ENCODE measurements around the gene HSD17B7. TPM values are rescaled to one million over a fixed set of nuclear protein-coding genes. Genes with fewer than 3 reads are reported as not detected.

HSD17B7 gene
- total RNA-seq, 8 experiments from 2014 or later, result 12.9 to 51.3 (median 24.5) TPM

- in situ Hi-C loops (cut with MboI; ENCODE audit: low pct_unique_long_range_greater_than_20kb in 2 of 9, low sequenced_read_pairs in 9 of 9, unreplicated experiment in 9 of 9), result loop anchor here in 8 of 9 experiments (10.0 to 25.0 kb wide), 4 partner anchors 213 to 463 kb away; partner anchors contain the start of genes NUF2 (in 6 of the 8) and RGS4 (in 3 of the 8)
- H3K4me3 ChIP-seq, result no peak overlapping the region
- H3K4me1 ChIP-seq (replicated peaks in 1 of 2), result no peaks in the 10 kb centered on the region
- 59 to 100% (median 92%) methylated on average over 1 to 2 of the region's 2 CpGs; no CpG with 5 or more reads in 2 of the 10 experiments for WGBS, 10 experiments
- no peak for ATAC-seq (replicated peaks in 6 of 8)
- H3K27ac ChIP-seq, result no peak overlapping the region
Observed at GRCh38 chr1:162849711-162850110, 59.2 kb downstream of the HSD17B7 start.

- 60 to 100% (median 100%) methylated on average over 1 of the region's 1 CpG; no CpG with 5 or more reads in 7 of the 10 experiments for WGBS, 10 experiments
Observed at GRCh38 chr1:162851341-162851740, 60.8 kb downstream of the HSD17B7 start.

GRCh38 chr1:162854245-162854882 is 63.9 kb downstream of the HSD17B7 start:
- ATAC-seq (replicated peaks in 6 of 8), result peak; percentile 48 to 97 (median 68)
- WGBS, 10 experiments, result 0 to 64% (median 25%) methylated on average over 2 to 4 of the region's 4 CpGs
- in situ Hi-C loops (cut with MboI; ENCODE audit: low pct_unique_long_range_greater_than_20kb in 2 of 9, low sequenced_read_pairs in 9 of 9, unreplicated experiment in 9 of 9), result loop anchor here in 8 of 9 experiments (25.0 kb wide), 3 partner anchors 208 to 458 kb away; partner anchors contain the start of genes NUF2 (in 6 of the 8) and RGS4 (in 3 of the 8)
- Histone ChIP-seq H3K4me3 (no peak overlapping the region), H3K27ac (no peak overlapping the region), H3K4me1 (replicated peaks in 1 of 2) (no peaks in the 10 kb centered on the region)

More at GRCh38 chr1:162851341-162851740, 60.8 kb downstream of the HSD17B7 start:
- Histone ChIP-seq H3K4me3 (no peak overlapping the region), H3K27ac (no peak overlapping the region), H3K4me1 (replicated peaks in 1 of 2) (no peaks in the 10 kb centered on the region)
- no peak for ATAC-seq (replicated peaks in 6 of 8)
- in situ Hi-C loops (cut with MboI; ENCODE audit: low pct_unique_long_range_greater_than_20kb in 2 of 9, low sequenced_read_pairs in 9 of 9, unreplicated experiment in 9 of 9), result loop anchor here in 8 of 9 experiments (25.0 kb wide), 3 partner anchors 211 to 461 kb away; partner anchors contain the start of genes NUF2 (in 6 of the 8) and RGS4 (in 3 of the 8)

- no peaks in the 10 kb centered on the region for H3K4me1 ChIP-seq (replicated peaks in 1 of 2)
- ATAC-seq (replicated peaks in 6 of 8), result peak in 2 of 8 experiments; percentile 30 to 75
- H3K4me3 ChIP-seq, result no peak overlapping the region
- in situ Hi-C loops (cut with MboI; ENCODE audit: low pct_unique_long_range_greater_than_20kb in 2 of 9, low sequenced_read_pairs in 9 of 9, unreplicated experiment in 9 of 9), result loop anchor here in 8 of 9 experiments (25.0 kb wide), 3 partner anchors 207 to 457 kb away; partner anchors contain the start of genes NUF2 (in 6 of the 8) and RGS4 (in 3 of the 8)
- WGBS, 10 experiments, result 33 to 94% (median 81%) methylated on average over 1 to 4 of the region's 4 CpGs; no CpG with 5 or more reads in 1 of the 10 experiments
- H3K27ac ChIP-seq, result no peak overlapping the region
Observed at GRCh38 chr1:162855461-162856150, 65.1 kb downstream of the HSD17B7 start.

GRCh38 chr1:162856260-162856659 is 65.8 kb downstream of the HSD17B7 start:
- H3K4me3 ChIP-seq, result no peak overlapping the region
- no peak overlapping the region for H3K27ac ChIP-seq
- peak in 1 of 8 experiments; percentile 58 for ATAC-seq (replicated peaks in 6 of 8)
- WGBS, 10 experiments, result 23 to 100% (median 95%) methylated on average over 1 to 2 of the region's 2 CpGs; no CpG with 5 or more reads in 3 of the 10 experiments
- H3K4me1 ChIP-seq (replicated peaks in 1 of 2), result no peaks in the 10 kb centered on the region
- in situ Hi-C loops (cut with MboI; ENCODE audit: low pct_unique_long_range_greater_than_20kb in 2 of 9, low sequenced_read_pairs in 9 of 9, unreplicated experiment in 9 of 9), result loop anchor here in 8 of 9 experiments (25.0 kb wide), 3 partner anchors 206 to 456 kb away; partner anchors contain the start of genes NUF2 (in 6 of the 8) and RGS4 (in 3 of the 8)

- in situ Hi-C loops (cut with MboI; ENCODE audit: low pct_unique_long_range_greater_than_20kb in 2 of 9, low sequenced_read_pairs in 9 of 9, unreplicated experiment in 9 of 9), result loop anchor here in 8 of 9 experiments (25.0 kb wide), 3 partner anchors 204 to 454 kb away; partner anchors contain the start of genes NUF2 (in 6 of the 8) and RGS4 (in 3 of the 8)
- H3K27ac ChIP-seq, result no peak overlapping the region
Observed at GRCh38 chr1:162857850-162858249, 67.3 kb downstream of the HSD17B7 start.

GRCh38 chr1:162859191-162859590 is 68.7 kb downstream of the HSD17B7 start:
- Histone ChIP-seq H3K4me3 (no peak overlapping the region), H3K27ac (no peak overlapping the region), H3K4me1 (replicated peaks in 1 of 2) (no peaks in the 10 kb centered on the region)
- 56 to 100% (median 77%) methylated on average over 1 of the region's 1 CpG; no CpG with 5 or more reads in 4 of the 10 experiments for WGBS, 10 experiments
- ATAC-seq (replicated peaks in 6 of 8), result no peak
- in situ Hi-C loops (cut with MboI; ENCODE audit: low pct_unique_long_range_greater_than_20kb in 2 of 9, low sequenced_read_pairs in 9 of 9, unreplicated experiment in 9 of 9), result loop anchor here in 8 of 9 experiments (25.0 kb wide), 3 partner anchors 203 to 453 kb away; partner anchors contain the start of genes NUF2 (in 6 of the 8) and RGS4 (in 3 of the 8)

More at GRCh38 chr1:162857850-162858249, 67.3 kb downstream of the HSD17B7 start:
- Histone ChIP-seq H3K4me1 (replicated peaks in 1 of 2) (no peaks in the 10 kb centered on the region), H3K4me3 (no peak overlapping the region)
- ATAC-seq (replicated peaks in 6 of 8), result no peak

- Histone ChIP-seq H3K27ac (no peak within 1 kb of the TSS), H3K4me1 (replicated peaks in 1 of 2) (no peaks in the 10 kb centered on the region), H3K4me3 (no peak within 1 kb of the TSS)
- in situ Hi-C loops (cut with MboI; ENCODE audit: low pct_unique_long_range_greater_than_20kb in 2 of 9, low sequenced_read_pairs in 9 of 9, unreplicated experiment in 9 of 9), result loop anchor here in 8 of 9 experiments (25.0 kb wide), 3 partner anchors 201 to 451 kb away; partner anchors contain the start of genes NUF2 (in 6 of the 8) and RGS4 (in 3 of the 8)
- 62 to 96% (median 76%) methylated on average over 1 to 4 of the region's 4 CpGs; no CpG with 5 or more reads in 1 of the 10 experiments for WGBS, 10 experiments
- peak in 3 of 8 experiments; percentile 78 to 96 (median 81) for ATAC-seq (replicated peaks in 6 of 8)
Observed at GRCh38 chr1:162861101-162861500, 70.6 kb downstream of the HSD17B7 start, which contains the start of gene CCDC190. CCDC190 (minus strand) TSS chr1:162861175; CDS start chr1:162859646, 1,529 bp downstream.

- 57 to 100% (median 82%) methylated on average over 3 to 5 of the region's 5 CpGs for WGBS, 10 experiments
- in situ Hi-C loops (cut with MboI; ENCODE audit: low pct_unique_long_range_greater_than_20kb in 2 of 9, low sequenced_read_pairs in 9 of 9, unreplicated experiment in 9 of 9), result loop anchor here in 8 of 9 experiments (25.0 kb wide), 3 partner anchors 201 to 451 kb away; partner anchors contain the start of genes NUF2 (in 6 of the 8) and RGS4 (in 3 of the 8)
- ATAC-seq (replicated peaks in 6 of 8), result peak in 2 of 8 experiments; percentile 9 to 58
Observed at GRCh38 chr1:162861625-162862024, 71.1 kb downstream of the HSD17B7 start.

More at GRCh38 chr1:162861625-162862024, 71.1 kb downstream of the HSD17B7 start:
- no peak overlapping the region for H3K4me3 ChIP-seq
- H3K4me1 ChIP-seq (replicated peaks in 1 of 2), result no peaks in the 10 kb centered on the region
- no peak overlapping the region for H3K27ac ChIP-seq

Other genes starting within 250 kb of the HSD17B7 start
- 10 to 100 TPM; 33.2 to 78.9 (median 56.9) TPM for gene UAP1, start 229.0 kb upstream of the HSD17B7 start, total RNA-seq
- 10 to 100 TPM in 4 of 8 experiments, 1 to 10 TPM in 3, under 1 TPM in 1; 0.96 to 75.2 (median 28.6) TPM for gene DDR2, start 158.2 kb upstream of the HSD17B7 start, total RNA-seq
- gene CCDC190, start 70.5 kb downstream of the HSD17B7 start, total RNA-seq, result 1 to 10 TPM in 1 of 8 experiments, under 1 TPM in 5, not detected in 2; 0.15 to 3.8 (median 0.43) TPM